Measurements from ENCODE around the gene PTPRZ1.

GRCh38 chr7:121878918-121879464, 6.0 kb downstream of the PTPRZ1 start:
- TF ChIP-seq POLR2A (IDR thresholded peaks at IDR 0.05; ENCODE audit: low read length) (no peak), GATA1 (IDR thresholded peaks at IDR 0.05; ENCODE audit: low read depth, low read length) (no peak)

Data from erythroblast (primary cell).